Liver (tissue), 9 donors: Measurements from ENCODE around the gene PHYKPL. TPM values are rescaled to one million over a fixed set of nuclear protein-coding genes. Genes with fewer than 3 reads are reported as not detected.

Experiments
- DNase-seq: peaks from one replicate; pipeline ENCODE4 v3.0.0-alpha.2; 2017; ENCODE audit warnings: low spot score
- H3K27ac ChIP-seq, 2 donors: one replicate each; pipeline ENCODE4 v1.7.0; 2013; ENCODE audit warnings: inconsistent platforms in 2 of 2, low read length in 2 of 2, control low read depth in 1 of 2, low read depth in 1 of 2, mild to moderate bottlenecking in 1 of 2
- H3K27me3 ChIP-seq, 4 donors: one replicate each; pipeline versions ENCODE4 v1.6.1 to v1.7.0; 2013; ENCODE audit warnings: low read length in 3 of 4, inconsistent platforms in 1 of 4, mild to moderate bottlenecking in 1 of 4, moderate library complexity in 1 of 4; ENCODE audit not compliant: control insufficient read depth in 4 of 4, insufficient read depth in 4 of 4
- H3K36me3 ChIP-seq, 4 donors: one replicate each; pipeline versions ENCODE4 v1.6.1 to v1.7.0; 2013; ENCODE audit warnings: low read length in 3 of 4, mild to moderate bottlenecking in 3 of 4, low read depth in 1 of 4, moderate library complexity in 1 of 4; ENCODE audit not compliant: control insufficient read depth in 4 of 4, insufficient read depth in 3 of 4
- H3K4me1 ChIP-seq, 4 donors: one replicate each; pipeline versions ENCODE4 v1.6.1 to v1.7.0; 2013; ENCODE audit warnings: low read length in 3 of 4, mild to moderate bottlenecking in 3 of 4, moderate library complexity in 1 of 4; ENCODE audit not compliant: control insufficient read depth in 4 of 4, insufficient read depth in 4 of 4
- H3K4me3 ChIP-seq, 3 donors: one replicate each; pipeline versions ENCODE4 v1.6.1 to v1.7.0; 2013; ENCODE audit warnings: low read length in 3 of 3, control low read depth in 1 of 3, low read depth in 1 of 3, mild to moderate bottlenecking in 1 of 3
- H3K9ac ChIP-seq, 2 donors: one replicate each; pipeline ENCODE4 v1.7.0; 2013; ENCODE audit warnings: low read length in 2 of 2, mild to moderate bottlenecking in 2 of 2, moderate library complexity in 2 of 2, control low read depth in 1 of 2, low read depth in 1 of 2
- H3K9me3 ChIP-seq, 4 donors: one replicate each; pipeline versions ENCODE4 v1.6.1 to v1.7.0; 2013; ENCODE audit warnings: low read length in 3 of 4; ENCODE audit not compliant: control insufficient read depth in 4 of 4
- FOXA1 ChIP-seq: IDR thresholded peaks from 2 replicates; pipeline ENCODE4 v1.6.1; 2016; ENCODE audit warnings: antibody characterized with exemption
- HNF4A ChIP-seq, 2 donors: conservative IDR thresholded peaks; 2 replicates each; pipeline ENCODE4 v1.6.1; 2016; ENCODE audit warnings: antibody characterized with exemption in 2 of 2, mild to moderate bottlenecking in 2 of 2
- JUND ChIP-seq, 2 donors: IDR thresholded peaks; 2 replicates each; pipeline ENCODE4 v1.6.1; 2016; ENCODE audit warnings: antibody characterized with exemption in 2 of 2
- NR2F2 ChIP-seq: IDR thresholded peaks from 2 replicates; pipeline ENCODE4 v1.6.1; 2016; ENCODE audit warnings: antibody characterized with exemption
- RXRA ChIP-seq, 2 donors: IDR thresholded peaks; 2 replicates each; pipeline ENCODE4 v1.6.1; 2017 to 2018; ENCODE audit warnings: antibody characterized with exemption in 2 of 2, mild to moderate bottlenecking in 1 of 2
- SP1 ChIP-seq: IDR thresholded peaks from 2 replicates; pipeline ENCODE4 v1.6.1; 2018; ENCODE audit warnings: antibody characterized with exemption, mild to moderate bottlenecking
- YY1 ChIP-seq: IDR thresholded peaks from 2 replicates; pipeline ENCODE4 v1.6.1; 2016; ENCODE audit warnings: antibody characterized with exemption, mild to moderate bottlenecking
- ZBTB33 ChIP-seq: IDR thresholded peaks from 2 replicates; pipeline ENCODE4 v1.6.1; 2016; ENCODE audit warnings: antibody characterized with exemption
- WGBS: extraction: QIAGEN DNeasy Blood & Tissue Kit; methylation state at CpG from one replicate; pipeline ENCODE4 v1.1.7; 2013; 5-methylcytosine and 5-hydroxymethylcytosine counted together
- polyA plus RNA-seq, 2 donors: library from polyadenylated mRNA; stranded (reverse) in 1 of 2; unstranded in 1 of 2; fragments of 200-250 nt in 1 of 2; fragments of >200 nt in 1 of 2; fragmentation: Nextera tagmentation in 1 of 2; extraction: Ambion mirVana in 1 of 2; gene quantifications; one replicate each; pipeline versions ENCODE4 v1.2.1 to v1.2.3, GENCODE V29; 2013 to 2015
- total RNA-seq, 2 donors: library from RNA; depleted of rRNA; stranded (reverse); fragments of >200 nt; gene quantifications; one replicate each; pipeline ENCODE4 v1.2.3, GENCODE V29; 2014
- donor health status: healthy.
- donor health status: healthy.
- donor health status: healthy.
- donor health status: healthy.
- donor health status: healthy.

The PHYKPL gene
- total and polyA plus RNA-seq, 4 donors: 25.6 to 103 (median 45.0) TPM

- TF ChIP-seq ZBTB33: no peak
- TF ChIP-seq YY1: no peak
Observed at GRCh38 chr5:178278358-178279023, 45.9 kb upstream of the PHYKPL start (continued).

GRCh38 chr5:178277866-178278265 is 45.3 kb upstream of the PHYKPL start:
- Histone ChIP-seq H3K27me3 (no peaks in the 10 kb centered on the region), H3K9ac (no peak overlapping the region), H3K4me3 (no peak overlapping the region), H3K4me1 (peaks cover 0 to 4% (median 1%) of the 10 kb centered on the region in 4 donors), H3K9me3 (peaks cover 0 to 3% (median under 1%) of the 10 kb centered on the region in 4 donors), H3K36me3 (no peaks in the 10 kb centered on the region), H3K27ac (no peak overlapping the region)
- no peak for DNase-seq
- 51% methylated on average over 12 of the region's 12 CpGs for WGBS
- TF ChIP-seq YY1 (no peak), SP1 (no peak), NR2F2 (no peak)

GRCh38 chr5:178277346-178277745 is 44.7 kb upstream of the PHYKPL start:
- no peak overlapping the region for H3K9ac ChIP-seq
- H3K4me3 ChIP-seq: no peak overlapping the region
- 91% methylated on average over 9 of the region's 9 CpGs for WGBS
- H3K27me3 ChIP-seq: no peaks in the 10 kb centered on the region
- H3K9me3 ChIP-seq: peaks cover 0 to 3% (median under 1%) of the 10 kb centered on the region in 4 donors
- peaks cover 0 to 2% (median 1%) of the 10 kb centered on the region in 4 donors for H3K4me1 ChIP-seq
- H3K36me3 ChIP-seq: no peaks in the 10 kb centered on the region
- TF ChIP-seq JUND (IDR thresholded peaks at IDR 0.05): no peak
- no peak for TF ChIP-seq HNF4A (conservative IDR thresholded peaks at IDR 0.05)
- TF ChIP-seq RXRA (IDR thresholded peaks at IDR 0.05): no peak
- no peak for DNase-seq
- H3K27ac ChIP-seq: no peak overlapping the region

- no peak overlapping the region for H3K27ac ChIP-seq
- H3K9ac ChIP-seq: no peak overlapping the region
- no peaks in the 10 kb centered on the region for H3K36me3 ChIP-seq
- peaks cover 0 to 3% (median under 1%) of the 10 kb centered on the region in 4 donors for H3K9me3 ChIP-seq
- peaks cover 0 to 2% (median 1%) of the 10 kb centered on the region in 4 donors for H3K4me1 ChIP-seq
- TF ChIP-seq FOXA1 (no peak), JUND (IDR thresholded peaks at IDR 0.05) (no peak)
- DNase-seq: no peak
- WGBS: 83% methylated on average over 20 of the region's 20 CpGs
- no peak overlapping the region for H3K4me3 ChIP-seq
- H3K27me3 ChIP-seq: no peaks in the 10 kb centered on the region
Observed at GRCh38 chr5:178274781-178275537, 42.4 kb upstream of the PHYKPL start.
